SH-SY5Y (cell line): ENCODE data around the gene INPP5A.

ENCODE experiments used
- GATA2 ChIP-seq: IDR thresholded peaks from 2 replicates; pipeline ENCODE4 v1.6.1; 2011; ENCODE audit warnings: mild to moderate bottlenecking, low read depth, low read length
- GATA3 ChIP-seq: IDR thresholded peaks from 2 replicates; pipeline ENCODE4 v1.6.1; 2011; ENCODE audit warnings: low read depth, mild to moderate bottlenecking, low read length, moderate library complexity

DNA sequence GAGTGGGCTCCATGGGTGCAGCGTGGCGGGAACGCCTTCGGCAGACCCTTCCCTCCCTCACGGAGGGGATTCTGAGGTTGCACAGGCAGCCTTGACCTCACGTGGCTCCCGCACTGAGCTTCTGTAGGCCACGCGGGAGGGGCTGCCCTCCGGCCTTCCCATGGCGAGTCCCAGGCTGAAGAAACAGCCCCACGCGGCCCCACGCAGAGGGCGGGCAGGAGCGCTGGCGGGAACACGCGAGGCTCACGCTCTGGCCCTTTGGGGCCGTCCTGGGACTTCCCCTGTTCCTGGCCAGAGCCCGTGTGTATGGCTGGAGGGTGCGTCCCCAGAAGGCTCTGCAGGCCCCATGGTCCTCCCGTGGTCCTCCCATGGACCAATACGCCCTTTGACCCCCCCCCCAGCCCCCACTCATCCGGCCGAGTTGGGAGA lies 270.0 kb downstream of the INPP5A start:
- TF ChIP-seq GATA2 = no peak
- no peak for TF ChIP-seq GATA3
